Natural killer cell (primary cell): Measurements from ENCODE around the gene AUTS2. TPM values are rescaled to one million over a fixed set of nuclear protein-coding genes. Genes with fewer than 3 reads are reported as not detected.

Experiments used
- ATAC-seq, 3 donors: fragments of 150-1000 bp in 2 of 3; fragments of 200-7000 bp in 1 of 3; cut with Tn5 transposase; 1 replicate in 1 of 3; 2 replicates in 2 of 3; pipeline ENCODE4 v1.10.0; 2021; ENCODE audit warnings: mild to moderate bottlenecking in 2 of 3, moderate library complexity in 2 of 3
- DNase-seq, 2 donors: peaks; one replicate each; pipeline versions ENCODE4 v3.0.0 to v3.0.0-alpha.2; 2013 to 2021; ENCODE audit warnings: mixed read lengths in 1 of 2
- H3K27ac ChIP-seq: one replicate; pipeline ENCODE4 v1.5.1; 2013; ENCODE audit warnings: mild to moderate bottlenecking, low read length
- H3K27me3 ChIP-seq: one replicate; pipeline ENCODE4 v1.6.1; 2013; ENCODE audit warnings: low read length; ENCODE audit not compliant: control insufficient read depth, insufficient read depth
- H3K36me3 ChIP-seq: one replicate; pipeline ENCODE4 v1.6.1; 2013; ENCODE audit warnings: low read length; ENCODE audit not compliant: control insufficient read depth, insufficient read depth
- H3K4me1 ChIP-seq: one replicate; pipeline ENCODE4 v1.6.1; 2013; ENCODE audit warnings: low read length; ENCODE audit not compliant: control insufficient read depth, insufficient read depth
- H3K4me3 ChIP-seq: one replicate; pipeline ENCODE4 v1.5.1; 2013; ENCODE audit warnings: low read length
- H3K9me3 ChIP-seq: one replicate; pipeline ENCODE4 v1.6.1; 2013; ENCODE audit warnings: low read length; ENCODE audit not compliant: control insufficient read depth, insufficient read depth
- H3K27ac Mint-ChIP-seq, 2 donors: one replicate each; pipeline ENCODE4 v1.8.0; 2022; ENCODE audit warnings: mild to moderate bottlenecking in 2 of 2, mixed read lengths in 2 of 2, moderate library complexity in 1 of 2
- H3K27me3 Mint-ChIP-seq, 2 donors: one replicate each; pipeline ENCODE4 v1.8.0; 2022; ENCODE audit warnings: low read depth in 2 of 2, mixed read lengths in 2 of 2
- H3K36me3 Mint-ChIP-seq: one replicate; pipeline ENCODE4 v1.8.0; 2022; ENCODE audit warnings: mixed read lengths
- H3K4me1 Mint-ChIP-seq, 2 donors: one replicate each; pipeline ENCODE4 v1.8.0; 2022; ENCODE audit warnings: mixed read lengths in 2 of 2
- H3K4me3 Mint-ChIP-seq: one replicate; pipeline ENCODE4 v1.8.0; 2022; ENCODE audit warnings: mild to moderate bottlenecking, moderate library complexity, mixed read lengths
- H3K9me3 Mint-ChIP-seq, 2 donors: one replicate each; pipeline ENCODE4 v1.8.0; 2022; ENCODE audit warnings: mixed read lengths in 2 of 2
- CTCF ChIP-seq: fragments of 200-600 bp; IDR thresholded peaks from one replicate; pipeline ENCODE4 v1.8.0; 2022; ENCODE audit warnings: antibody characterized with exemption
- WGBS: methylation state at CpG from one replicate; pipeline ENCODE4 v1.1.7; 2013; ENCODE audit warnings: missing lambda C conversion rate; ENCODE audit not compliant: insufficient coverage; 5-methylcytosine and 5-hydroxymethylcytosine counted together
- intact Hi-C: fragments of 100-400 bp; cut with micrococcal nuclease; formaldehyde crosslinking; loops from one replicate; pipeline ENCODE4 v1.14.2; 2022
- total RNA-seq, 4 donors: library from RNA; stranded (reverse); fragments of 120-200 nt in 1 of 4; gene quantifications; one replicate each; pipeline versions ENCODE4 v1.2.3 to v1.2.4, GENCODE V29; 2013 to 2022

AUTS2 gene
- total RNA-seq, 3 donors from 2014 or later (not counting 1 experiment from before 2014, with no cell fraction given): 147 to 197 (median 155) TPM

GRCh38 chr7:69837387-69838068 is 239.3 kb downstream of the AUTS2 start:
- Mint-ChIP-seq H3K4me1 (no peaks in the 10 kb centered on the region), H3K36me3 (no peaks in the 10 kb centered on the region), H3K27me3 (no peaks in the 10 kb centered on the region), H3K27ac (no peak overlapping the region), H3K9me3 (no peaks in the 10 kb centered on the region), H3K4me3 (no peak overlapping the region)
- Histone ChIP-seq H3K36me3 (no peaks in the 10 kb centered on the region), H3K4me1 (no peaks in the 10 kb centered on the region), H3K27ac (no peak overlapping the region), H3K27me3 (no peaks in the 10 kb centered on the region), H3K4me3 (no peak overlapping the region), H3K9me3 (no peaks in the 10 kb centered on the region)
- 94% methylated on average over 6 of the region's 6 CpGs for WGBS
- no peak for ATAC-seq
- DNase-seq: no peak
- TF ChIP-seq CTCF: no peak
- intact Hi-C loops: no loop called here

GRCh38 chr7:69839782-69840181 is 241.5 kb downstream of the AUTS2 start:
- ATAC-seq (no peak), DNase-seq (no peak)
- Mint-ChIP-seq H3K4me3 (no peak overlapping the region), H3K36me3 (no peaks in the 10 kb centered on the region), H3K9me3 (no peaks in the 10 kb centered on the region), H3K4me1 (no peaks in the 10 kb centered on the region), H3K27me3 (no peaks in the 10 kb centered on the region), H3K27ac (no peak overlapping the region)
- WGBS: 100% methylated on average over 1 of the region's 2 CpGs
- Histone ChIP-seq H3K27ac (no peak overlapping the region), H3K4me1 (no peaks in the 10 kb centered on the region), H3K9me3 (no peaks in the 10 kb centered on the region), H3K27me3 (no peaks in the 10 kb centered on the region), H3K36me3 (no peaks in the 10 kb centered on the region), H3K4me3 (no peak overlapping the region)
- intact Hi-C loops: no loop called here
- TF ChIP-seq CTCF: no peak

GRCh38 chr7:69840248-69840647 is 242.0 kb downstream of the AUTS2 start:
- no peak for ATAC-seq
- DNase-seq: no peak
- intact Hi-C loops: no loop called here
- Mint-ChIP-seq H3K4me1 (no peaks in the 10 kb centered on the region), H3K27me3 (no peaks in the 10 kb centered on the region), H3K27ac (no peak overlapping the region), H3K4me3 (no peak overlapping the region), H3K9me3 (no peaks in the 10 kb centered on the region), H3K36me3 (no peaks in the 10 kb centered on the region)
- H3K4me1 ChIP-seq: no peaks in the 10 kb centered on the region
- H3K36me3 ChIP-seq: no peaks in the 10 kb centered on the region
- no peaks in the 10 kb centered on the region for H3K9me3 ChIP-seq
- H3K27me3 ChIP-seq: no peaks in the 10 kb centered on the region
- no peak for TF ChIP-seq CTCF
- no peak overlapping the region for H3K27ac ChIP-seq
- WGBS: 55% methylated on average over 3 of the region's 3 CpGs
- no peak overlapping the region for H3K4me3 ChIP-seq

- no peak for TF ChIP-seq CTCF
- H3K36me3 ChIP-seq: no peaks in the 10 kb centered on the region
- H3K27ac ChIP-seq: no peak overlapping the region
- H3K4me1 Mint-ChIP-seq: no peaks in the 10 kb centered on the region
- no peak for ATAC-seq
- WGBS: no CpG with 5 or more reads among the region's 2 CpGs
- H3K4me3 Mint-ChIP-seq: no peak overlapping the region
- no peaks in the 10 kb centered on the region for H3K27me3 Mint-ChIP-seq
- H3K27me3 ChIP-seq: no peaks in the 10 kb centered on the region
- H3K36me3 Mint-ChIP-seq: no peaks in the 10 kb centered on the region
- no peak overlapping the region for H3K4me3 ChIP-seq
- H3K4me1 ChIP-seq: no peaks in the 10 kb centered on the region
- intact Hi-C loops: no loop called here
- H3K9me3 ChIP-seq: no peaks in the 10 kb centered on the region
- no peak for DNase-seq
- H3K27ac Mint-ChIP-seq: no peak overlapping the region
- no peaks in the 10 kb centered on the region for H3K9me3 Mint-ChIP-seq
Measured at GRCh38 chr7:69843653-69844052, 245.4 kb downstream of the AUTS2 start.
